HL-60 (cell line): ENCODE data around the gene NMBR.

ENCODE experiments used
- DNase-seq, 2 experiments: peaks; one replicate each; pipeline ENCODE4 v3.0.0-alpha.2; 2010 to 2020; ENCODE audit warnings: low read depth in 1 of 2, low spot score in 1 of 2
- H3K27ac ChIP-seq: fragments of 250-450 bp; sonication (Bioruptor Pico); replicated peaks from 2 replicates; pipeline ENCODE4 v1.5.1; 2020; ENCODE audit warnings: mild to moderate bottlenecking, moderate library complexity
- H3K27me3 ChIP-seq: fragments of 250-450 bp; sonication (Bioruptor Pico); 2 replicates; pipeline ENCODE4 v1.5.1; 2021; ENCODE audit warnings: mild to moderate bottlenecking, moderate library complexity; ENCODE audit not compliant: insufficient read depth, poor library complexity, severe bottlenecking
- H3K4me3 ChIP-seq: replicated peaks from 2 replicates; pipeline ENCODE4 v1.5.1; 2011; ENCODE audit warnings: mild to moderate bottlenecking, control low read depth, low read length; ENCODE audit not compliant: insufficient read depth
- GABPA ChIP-seq: IDR thresholded peaks from 2 replicates; pipeline ENCODE4 v1.6.1; 2012; ENCODE audit warnings: low read depth
- POLR2AphosphoS5 ChIP-seq: IDR thresholded peaks from 2 replicates; pipeline ENCODE4 v1.6.1; 2012; ENCODE audit warnings: low read depth
- SPI1 ChIP-seq: IDR thresholded peaks from 2 replicates; pipeline ENCODE4 v1.6.1; 2012; ENCODE audit warnings: low read depth, mild to moderate bottlenecking, borderline replicate concordance
- TF ChIP-seq, protein P1 (sequence below): IDR thresholded peaks from 2 replicates; pipeline ENCODE4 v1.6.1; 2012; ENCODE audit warnings: low read depth; ENCODE audit not compliant: insufficient replicate concordance
- TF ChIP-seq, protein P2 (sequence below): IDR thresholded peaks from one replicate; pipeline ENCODE4 v1.5.1; 2011; ENCODE audit warnings: low read length, control low read depth, inconsistent platforms; ENCODE audit not compliant: insufficient read depth

Gene NMBR

DNA sequence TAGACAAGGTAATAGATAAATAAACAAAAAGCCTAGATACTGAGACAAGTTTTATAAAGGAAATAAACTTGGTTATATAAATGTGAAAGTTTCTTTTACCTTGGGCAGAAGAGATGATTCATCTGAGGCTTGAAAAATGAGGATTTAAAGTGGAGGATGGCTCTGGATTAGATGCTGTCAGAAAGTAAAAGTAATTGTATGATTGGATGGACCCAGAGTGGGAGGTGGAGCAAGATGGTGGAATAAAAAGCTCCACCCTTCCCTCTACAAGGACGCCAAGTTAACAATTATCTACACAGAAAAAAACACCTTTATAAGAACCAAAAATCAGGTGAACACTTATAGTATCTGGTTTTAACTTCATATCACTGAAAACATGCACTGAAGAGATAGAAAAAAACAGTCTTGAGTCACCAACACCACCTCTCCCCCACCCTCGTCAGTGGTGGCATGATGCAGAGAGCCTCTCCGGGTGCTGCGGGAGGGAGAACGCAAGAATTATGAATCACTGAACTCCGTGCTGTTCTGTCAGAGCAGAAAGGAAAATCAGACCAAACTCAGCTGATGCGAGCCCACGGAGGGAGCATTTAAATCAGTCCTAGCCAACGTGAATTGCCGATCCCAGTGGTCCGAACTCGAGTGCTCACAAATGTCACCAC is 98.9 kb downstream of the NMBR start:
- no peaks in the 10 kb centered on the region for H3K27me3 ChIP-seq
- no peak overlapping the region for H3K27ac ChIP-seq
- no peak for DNase-seq
- TF ChIP-seq, protein P1, sequence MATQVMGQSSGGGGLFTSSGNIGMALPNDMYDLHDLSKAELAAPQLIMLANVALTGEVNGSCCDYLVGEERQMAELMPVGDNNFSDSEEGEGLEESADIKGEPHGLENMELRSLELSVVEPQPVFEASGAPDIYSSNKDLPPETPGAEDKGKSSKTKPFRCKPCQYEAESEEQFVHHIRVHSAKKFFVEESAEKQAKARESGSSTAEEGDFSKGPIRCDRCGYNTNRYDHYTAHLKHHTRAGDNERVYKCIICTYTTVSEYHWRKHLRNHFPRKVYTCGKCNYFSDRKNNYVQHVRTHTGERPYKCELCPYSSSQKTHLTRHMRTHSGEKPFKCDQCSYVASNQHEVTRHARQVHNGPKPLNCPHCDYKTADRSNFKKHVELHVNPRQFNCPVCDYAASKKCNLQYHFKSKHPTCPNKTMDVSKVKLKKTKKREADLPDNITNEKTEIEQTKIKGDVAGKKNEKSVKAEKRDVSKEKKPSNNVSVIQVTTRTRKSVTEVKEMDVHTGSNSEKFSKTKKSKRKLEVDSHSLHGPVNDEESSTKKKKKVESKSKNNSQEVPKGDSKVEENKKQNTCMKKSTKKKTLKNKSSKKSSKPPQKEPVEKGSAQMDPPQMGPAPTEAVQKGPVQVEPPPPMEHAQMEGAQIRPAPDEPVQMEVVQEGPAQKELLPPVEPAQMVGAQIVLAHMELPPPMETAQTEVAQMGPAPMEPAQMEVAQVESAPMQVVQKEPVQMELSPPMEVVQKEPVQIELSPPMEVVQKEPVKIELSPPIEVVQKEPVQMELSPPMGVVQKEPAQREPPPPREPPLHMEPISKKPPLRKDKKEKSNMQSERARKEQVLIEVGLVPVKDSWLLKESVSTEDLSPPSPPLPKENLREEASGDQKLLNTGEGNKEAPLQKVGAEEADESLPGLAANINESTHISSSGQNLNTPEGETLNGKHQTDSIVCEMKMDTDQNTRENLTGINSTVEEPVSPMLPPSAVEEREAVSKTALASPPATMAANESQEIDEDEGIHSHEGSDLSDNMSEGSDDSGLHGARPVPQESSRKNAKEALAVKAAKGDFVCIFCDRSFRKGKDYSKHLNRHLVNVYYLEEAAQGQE: no peak
- TF ChIP-seq, protein P2, sequence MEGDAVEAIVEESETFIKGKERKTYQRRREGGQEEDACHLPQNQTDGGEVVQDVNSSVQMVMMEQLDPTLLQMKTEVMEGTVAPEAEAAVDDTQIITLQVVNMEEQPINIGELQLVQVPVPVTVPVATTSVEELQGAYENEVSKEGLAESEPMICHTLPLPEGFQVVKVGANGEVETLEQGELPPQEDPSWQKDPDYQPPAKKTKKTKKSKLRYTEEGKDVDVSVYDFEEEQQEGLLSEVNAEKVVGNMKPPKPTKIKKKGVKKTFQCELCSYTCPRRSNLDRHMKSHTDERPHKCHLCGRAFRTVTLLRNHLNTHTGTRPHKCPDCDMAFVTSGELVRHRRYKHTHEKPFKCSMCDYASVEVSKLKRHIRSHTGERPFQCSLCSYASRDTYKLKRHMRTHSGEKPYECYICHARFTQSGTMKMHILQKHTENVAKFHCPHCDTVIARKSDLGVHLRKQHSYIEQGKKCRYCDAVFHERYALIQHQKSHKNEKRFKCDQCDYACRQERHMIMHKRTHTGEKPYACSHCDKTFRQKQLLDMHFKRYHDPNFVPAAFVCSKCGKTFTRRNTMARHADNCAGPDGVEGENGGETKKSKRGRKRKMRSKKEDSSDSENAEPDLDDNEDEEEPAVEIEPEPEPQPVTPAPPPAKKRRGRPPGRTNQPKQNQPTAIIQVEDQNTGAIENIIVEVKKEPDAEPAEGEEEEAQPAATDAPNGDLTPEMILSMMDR: no peak
- TF ChIP-seq GABPA (no peak), SPI1 (no peak), POLR2AphosphoS5 (no peak)
- H3K4me3 ChIP-seq: no peak overlapping the region

DNA sequence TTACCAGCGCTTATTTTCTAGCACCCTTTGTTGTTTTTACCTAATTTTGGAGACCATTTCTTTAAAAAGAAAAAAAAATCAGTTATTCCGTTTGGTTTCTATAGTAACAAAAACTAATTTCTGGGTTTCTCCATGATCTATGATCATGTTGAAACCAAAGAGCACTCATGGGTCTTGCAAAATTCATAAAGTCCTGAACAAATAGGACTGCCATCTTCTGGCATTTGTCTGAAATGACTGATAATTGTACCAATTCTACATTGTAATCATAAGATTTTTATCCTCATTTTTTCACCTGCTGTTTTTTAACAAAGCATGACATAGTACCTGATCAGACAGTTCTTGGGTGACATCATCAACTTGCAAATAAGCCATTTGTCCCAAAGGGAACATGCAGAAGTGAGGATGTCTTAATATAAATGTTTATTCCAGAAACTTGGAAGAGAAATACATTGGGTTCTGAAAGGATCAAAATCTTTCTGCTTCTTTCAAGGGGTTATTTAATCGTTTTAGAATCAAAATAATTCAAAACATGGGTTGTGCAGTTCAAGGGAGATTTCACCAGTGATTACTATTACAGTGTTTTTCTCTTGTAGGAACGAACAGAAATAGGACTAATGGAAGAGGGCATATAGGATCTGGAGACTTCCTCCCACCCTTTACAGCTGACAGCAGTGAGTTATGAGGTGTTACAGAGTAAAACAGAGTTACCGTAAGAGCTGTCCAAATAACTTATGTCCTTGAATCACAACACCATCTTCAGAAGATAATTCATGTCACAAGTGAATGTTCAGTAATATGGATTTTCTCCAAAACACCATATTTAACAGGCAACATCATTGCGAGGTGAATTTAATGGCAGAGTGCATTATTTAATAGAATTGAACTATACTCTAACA is 101.3 kb downstream of the NMBR start:
- no peak for DNase-seq
- no peaks in the 10 kb centered on the region for H3K27me3 ChIP-seq
- H3K4me3 ChIP-seq: no peak overlapping the region
- H3K27ac ChIP-seq: no peak overlapping the region
- TF ChIP-seq, protein P1: no peak
- TF ChIP-seq, protein P2: no peak
- TF ChIP-seq GABPA: no peak
- no peak for TF ChIP-seq SPI1
- TF ChIP-seq POLR2AphosphoS5: no peak

DNA sequence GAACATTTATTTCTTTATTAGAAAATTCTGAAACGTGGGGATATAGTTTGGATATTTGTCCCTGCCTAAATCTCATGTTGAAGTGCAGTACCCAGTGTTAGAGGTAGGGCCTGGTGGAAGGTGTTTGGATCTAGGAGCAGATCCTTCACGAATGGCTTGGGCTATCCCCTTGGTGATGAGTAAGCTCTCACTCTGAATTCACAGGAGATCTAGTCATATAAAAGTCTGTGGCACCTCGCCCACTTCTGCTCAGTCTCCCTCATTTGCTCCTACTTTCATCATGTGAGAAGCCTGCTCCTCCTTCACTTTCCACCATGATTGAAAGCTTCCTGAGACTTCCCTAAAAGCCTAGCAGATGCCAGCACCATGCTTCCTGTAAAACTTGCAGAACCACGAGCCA is 111.0 kb downstream of the NMBR start:
- no peak for TF ChIP-seq GABPA
- TF ChIP-seq SPI1: no peak
- no peak for TF ChIP-seq POLR2AphosphoS5
- TF ChIP-seq, protein P2: no peak
- TF ChIP-seq, protein P1: no peak
- Histone ChIP-seq H3K4me3 (no peak overlapping the region), H3K27ac (no peak overlapping the region), H3K27me3 (no peaks in the 10 kb centered on the region)
- DNase-seq: no peak
